ENCODE measurements around the gene POLR3C.

- TF ChIP-seq EZH2phosphoT487 (IDR thresholded peaks at IDR 0.05; ENCODE audit: low read depth) (no peak), CTCF (IDR thresholded peaks at IDR 0.05; ENCODE audit: low read depth, low read length) (no peak)
These were observed 45.9 kb upstream of the POLR3C start for GRCh38 chr1:145778146-145778540.

Data from OCI-LY3 (cell line).